ENCODE results near the gene CAMK1G. TPM values are rescaled to one million over a fixed set of nuclear protein-coding genes. Genes with fewer than 3 reads are reported as not detected.

CAMK1G gene
- polyA plus RNA-seq, 1 donor from 2014 or later: 3.0 TPM

DNA sequence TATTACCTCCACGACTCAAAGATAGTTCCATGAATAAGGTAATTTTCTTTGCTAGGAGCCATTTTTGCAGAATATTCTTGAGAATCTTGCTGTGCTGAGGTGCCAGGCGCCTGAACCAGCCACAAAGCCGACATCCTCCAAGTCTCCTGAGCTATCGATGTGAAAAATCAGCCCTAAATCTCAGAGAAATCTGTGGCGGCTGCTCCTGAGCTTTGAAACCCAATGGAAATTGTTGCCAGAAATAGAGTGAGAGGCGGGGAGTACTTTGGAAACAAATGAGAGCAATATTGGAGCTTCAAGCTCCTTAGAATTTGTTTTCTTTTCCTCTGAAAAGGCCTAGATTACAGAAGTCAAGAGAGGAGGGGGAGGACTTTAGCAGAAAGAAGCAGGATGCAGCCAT is 6.3 kb downstream of the CAMK1G start:
- H3K4me3 ChIP-seq (ENCODE audit: low read length): no peak overlapping the region
- H4K20me1 ChIP-seq (ENCODE audit: insufficient read depth): no peaks in the 10 kb centered on the region
- H3K79me2 ChIP-seq (replicated peaks; ENCODE audit: insufficient read depth, low read length): no peaks in the 10 kb centered on the region
- H2AFZ ChIP-seq (ENCODE audit: low read depth, low read length): no peak overlapping the region
- H3K4me2 ChIP-seq (ENCODE audit: low read length): no peak overlapping the region
- no peak overlapping the region for H3K27ac ChIP-seq (ENCODE audit: low read length)
- no peak for TF ChIP-seq MXI1 (conservative IDR thresholded peaks at IDR 0.05; ENCODE audit: poor library complexity, severe bottlenecking)
- H3K9ac ChIP-seq (ENCODE audit: low read length): no peak overlapping the region
- no peaks in the 10 kb centered on the region for H3K9me2 ChIP-seq (ENCODE audit: insufficient read depth, low read length)
- H3F3A ChIP-seq (ENCODE audit: insufficient read depth, low read length, poor library complexity, severe bottlenecking): no peaks in the 10 kb centered on the region
- no peaks in the 10 kb centered on the region for H3K9me3 ChIP-seq (ENCODE audit: low read length)
- H3K36me3 ChIP-seq (ENCODE audit: insufficient read depth, low read length): no peaks in the 10 kb centered on the region
- no peaks in the 10 kb centered on the region for H3K27me3 ChIP-seq (ENCODE audit: insufficient read depth, low read depth, low read length)

DNA sequence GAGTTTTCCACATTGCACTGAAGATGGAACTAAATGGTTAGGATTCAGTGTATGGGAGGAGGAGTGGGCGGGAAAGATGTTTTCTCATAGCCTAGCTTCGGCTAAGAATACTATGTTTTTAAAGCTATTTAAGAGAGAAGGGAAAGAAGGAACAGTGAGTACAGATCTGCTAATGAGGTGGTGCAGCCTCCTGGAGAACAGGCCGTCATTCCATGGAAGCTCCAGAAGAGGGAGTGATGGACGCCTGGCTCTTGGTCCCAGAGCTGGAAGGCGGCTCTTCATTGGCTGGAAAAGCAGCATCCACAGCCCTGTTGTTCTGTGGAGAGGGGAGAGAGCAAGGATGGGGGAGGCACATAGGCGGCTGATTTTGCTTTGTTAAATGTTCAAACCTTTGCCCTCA is 6.9 kb downstream of the CAMK1G start:
- H3K9ac ChIP-seq (ENCODE audit: low read length): no peak overlapping the region
- H3K4me2 ChIP-seq (ENCODE audit: low read length): no peak overlapping the region
- H3K9me3 ChIP-seq (ENCODE audit: low read length): no peaks in the 10 kb centered on the region
- no peaks in the 10 kb centered on the region for H3K79me2 ChIP-seq (replicated peaks; ENCODE audit: insufficient read depth, low read length)
- H2AFZ ChIP-seq (ENCODE audit: low read depth, low read length): no peak overlapping the region
- no peaks in the 10 kb centered on the region for H4K20me1 ChIP-seq (ENCODE audit: insufficient read depth)
- no peaks in the 10 kb centered on the region for H3K9me2 ChIP-seq (ENCODE audit: insufficient read depth, low read length)
- H3K36me3 ChIP-seq (ENCODE audit: insufficient read depth, low read length): no peaks in the 10 kb centered on the region
- H3K4me3 ChIP-seq (ENCODE audit: low read length): no peak overlapping the region
- H3K27ac ChIP-seq (ENCODE audit: low read length): no peak overlapping the region
- no peaks in the 10 kb centered on the region for H3F3A ChIP-seq (ENCODE audit: insufficient read depth, low read length, poor library complexity, severe bottlenecking)
- TF ChIP-seq EP300 (conservative IDR thresholded peaks at IDR 0.05; ENCODE audit: poor library complexity, severe bottlenecking) (no peak), MXI1 (conservative IDR thresholded peaks at IDR 0.05; ENCODE audit: poor library complexity, severe bottlenecking) (no peak), POLR2AphosphoS5 (IDR thresholded peaks at IDR 0.05) (no peak), TAF1 (IDR thresholded peaks at IDR 0.05; ENCODE audit: low read depth) (no peak), EZH2 (IDR thresholded peaks at IDR 0.05; ENCODE audit: borderline replicate concordance, insufficient read depth, low read length, poor library complexity, severe bottlenecking) (no peak), SMC3 (conservative IDR thresholded peaks at IDR 0.05; ENCODE audit: poor library complexity) (peak; percentile 49)
- TF ChIP-seq, protein P1, sequence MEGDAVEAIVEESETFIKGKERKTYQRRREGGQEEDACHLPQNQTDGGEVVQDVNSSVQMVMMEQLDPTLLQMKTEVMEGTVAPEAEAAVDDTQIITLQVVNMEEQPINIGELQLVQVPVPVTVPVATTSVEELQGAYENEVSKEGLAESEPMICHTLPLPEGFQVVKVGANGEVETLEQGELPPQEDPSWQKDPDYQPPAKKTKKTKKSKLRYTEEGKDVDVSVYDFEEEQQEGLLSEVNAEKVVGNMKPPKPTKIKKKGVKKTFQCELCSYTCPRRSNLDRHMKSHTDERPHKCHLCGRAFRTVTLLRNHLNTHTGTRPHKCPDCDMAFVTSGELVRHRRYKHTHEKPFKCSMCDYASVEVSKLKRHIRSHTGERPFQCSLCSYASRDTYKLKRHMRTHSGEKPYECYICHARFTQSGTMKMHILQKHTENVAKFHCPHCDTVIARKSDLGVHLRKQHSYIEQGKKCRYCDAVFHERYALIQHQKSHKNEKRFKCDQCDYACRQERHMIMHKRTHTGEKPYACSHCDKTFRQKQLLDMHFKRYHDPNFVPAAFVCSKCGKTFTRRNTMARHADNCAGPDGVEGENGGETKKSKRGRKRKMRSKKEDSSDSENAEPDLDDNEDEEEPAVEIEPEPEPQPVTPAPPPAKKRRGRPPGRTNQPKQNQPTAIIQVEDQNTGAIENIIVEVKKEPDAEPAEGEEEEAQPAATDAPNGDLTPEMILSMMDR (IDR thresholded peaks at IDR 0.05; ENCODE audit: poor library complexity, severe bottlenecking): peak; percentile 48
- no peaks in the 10 kb centered on the region for H3K27me3 ChIP-seq (ENCODE audit: insufficient read depth, low read depth, low read length)

DNA sequence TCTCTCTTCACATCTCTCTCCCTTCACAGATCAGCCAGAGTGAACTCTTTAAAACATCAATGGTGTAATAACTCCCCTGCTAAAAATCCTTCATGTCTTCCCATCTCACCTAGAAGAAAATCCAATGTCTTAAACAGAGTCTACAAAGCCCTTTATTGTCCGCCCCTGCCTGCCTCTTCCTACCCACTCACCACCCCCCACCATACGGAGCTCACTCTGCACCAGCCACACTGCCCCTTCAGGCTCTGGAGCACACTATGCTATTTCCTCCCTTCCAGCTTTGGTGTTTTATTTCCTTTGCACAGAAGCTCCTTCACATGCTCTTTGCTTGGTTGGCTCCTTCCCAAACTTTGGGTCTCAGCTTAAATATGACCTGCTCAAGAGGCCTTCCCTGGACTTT is 10.2 kb downstream of the CAMK1G start:
- H3K27me3 ChIP-seq (ENCODE audit: insufficient read depth, low read depth, low read length): no peaks in the 10 kb centered on the region
- no peaks in the 10 kb centered on the region for H3K79me2 ChIP-seq (replicated peaks; ENCODE audit: insufficient read depth, low read length)
- no peaks in the 10 kb centered on the region for H4K20me1 ChIP-seq (ENCODE audit: insufficient read depth)
- H3K27ac ChIP-seq (ENCODE audit: low read length): no peak overlapping the region
- no peaks in the 10 kb centered on the region for H3F3A ChIP-seq (ENCODE audit: insufficient read depth, low read length, poor library complexity, severe bottlenecking)
- H3K36me3 ChIP-seq (ENCODE audit: insufficient read depth, low read length): no peaks in the 10 kb centered on the region
- no peak overlapping the region for H3K9ac ChIP-seq (ENCODE audit: low read length)
- TF ChIP-seq POLR2AphosphoS5 (IDR thresholded peaks at IDR 0.05) (no peak), SMC3 (conservative IDR thresholded peaks at IDR 0.05; ENCODE audit: poor library complexity) (no peak), EZH2 (IDR thresholded peaks at IDR 0.05; ENCODE audit: borderline replicate concordance, insufficient read depth, low read length, poor library complexity, severe bottlenecking) (no peak), TAF1 (IDR thresholded peaks at IDR 0.05; ENCODE audit: low read depth) (no peak), RAD21 (conservative IDR thresholded peaks at IDR 0.05) (no peak), MXI1 (conservative IDR thresholded peaks at IDR 0.05; ENCODE audit: poor library complexity, severe bottlenecking) (no peak), EP300 (conservative IDR thresholded peaks at IDR 0.05; ENCODE audit: poor library complexity, severe bottlenecking) (no peak)
- TF ChIP-seq, protein P2, sequence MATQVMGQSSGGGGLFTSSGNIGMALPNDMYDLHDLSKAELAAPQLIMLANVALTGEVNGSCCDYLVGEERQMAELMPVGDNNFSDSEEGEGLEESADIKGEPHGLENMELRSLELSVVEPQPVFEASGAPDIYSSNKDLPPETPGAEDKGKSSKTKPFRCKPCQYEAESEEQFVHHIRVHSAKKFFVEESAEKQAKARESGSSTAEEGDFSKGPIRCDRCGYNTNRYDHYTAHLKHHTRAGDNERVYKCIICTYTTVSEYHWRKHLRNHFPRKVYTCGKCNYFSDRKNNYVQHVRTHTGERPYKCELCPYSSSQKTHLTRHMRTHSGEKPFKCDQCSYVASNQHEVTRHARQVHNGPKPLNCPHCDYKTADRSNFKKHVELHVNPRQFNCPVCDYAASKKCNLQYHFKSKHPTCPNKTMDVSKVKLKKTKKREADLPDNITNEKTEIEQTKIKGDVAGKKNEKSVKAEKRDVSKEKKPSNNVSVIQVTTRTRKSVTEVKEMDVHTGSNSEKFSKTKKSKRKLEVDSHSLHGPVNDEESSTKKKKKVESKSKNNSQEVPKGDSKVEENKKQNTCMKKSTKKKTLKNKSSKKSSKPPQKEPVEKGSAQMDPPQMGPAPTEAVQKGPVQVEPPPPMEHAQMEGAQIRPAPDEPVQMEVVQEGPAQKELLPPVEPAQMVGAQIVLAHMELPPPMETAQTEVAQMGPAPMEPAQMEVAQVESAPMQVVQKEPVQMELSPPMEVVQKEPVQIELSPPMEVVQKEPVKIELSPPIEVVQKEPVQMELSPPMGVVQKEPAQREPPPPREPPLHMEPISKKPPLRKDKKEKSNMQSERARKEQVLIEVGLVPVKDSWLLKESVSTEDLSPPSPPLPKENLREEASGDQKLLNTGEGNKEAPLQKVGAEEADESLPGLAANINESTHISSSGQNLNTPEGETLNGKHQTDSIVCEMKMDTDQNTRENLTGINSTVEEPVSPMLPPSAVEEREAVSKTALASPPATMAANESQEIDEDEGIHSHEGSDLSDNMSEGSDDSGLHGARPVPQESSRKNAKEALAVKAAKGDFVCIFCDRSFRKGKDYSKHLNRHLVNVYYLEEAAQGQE (IDR thresholded peaks at IDR 0.05; ENCODE audit: borderline replicate concordance): no peak
- TF ChIP-seq, protein P1 (IDR thresholded peaks at IDR 0.05; ENCODE audit: poor library complexity, severe bottlenecking): no peak
- no peak overlapping the region for H3K4me3 ChIP-seq (ENCODE audit: low read length)
- no peaks in the 10 kb centered on the region for H3K9me3 ChIP-seq (ENCODE audit: low read length)
- no peak overlapping the region for H2AFZ ChIP-seq (ENCODE audit: low read depth, low read length)
- no peaks in the 10 kb centered on the region for H3K9me2 ChIP-seq (ENCODE audit: insufficient read depth, low read length)
- H3K4me2 ChIP-seq (ENCODE audit: low read length): no peak overlapping the region
